Left ventricle myocardium inferior (tissue), 1 donor: Measurements from ENCODE around the gene MEG3. TPM values are rescaled to one million over a fixed set of nuclear protein-coding genes. Genes with fewer than 3 reads are reported as not detected.

ENCODE experiments used
- DNase-seq: peaks from one replicate; pipeline ENCODE4 v3.0.0-alpha.2; 2020
- H3K27ac ChIP-seq: fragments of 200-600 bp; replicated peaks from 2 replicates; pipeline ENCODE4 v1.8.0; 2021
- H3K27me3 ChIP-seq: fragments of 200-600 bp; 2 replicates; pipeline ENCODE4 v1.8.0; 2021; ENCODE audit warnings: low read depth
- H3K36me3 ChIP-seq: fragments of 200-600 bp; 2 replicates; pipeline ENCODE4 v1.8.0; 2021
- H3K4me1 ChIP-seq: fragments of 200-600 bp; 2 replicates; pipeline ENCODE4 v1.8.0; 2021
- H3K4me3 ChIP-seq: fragments of 200-600 bp; 2 replicates; pipeline ENCODE4 v1.8.0; 2021; ENCODE audit warnings: mild to moderate bottlenecking, moderate library complexity
- H3K9me3 ChIP-seq: fragments of 200-600 bp; replicated peaks from 2 replicates; pipeline ENCODE4 v1.8.0; 2021
- CTCF ChIP-seq: fragments of 200-600 bp; IDR thresholded peaks from 2 replicates; pipeline ENCODE4 v1.8.0; 2021; ENCODE audit warnings: antibody characterized with exemption, mild to moderate bottlenecking, borderline replicate concordance
- intact Hi-C: fragments of 100-400 bp; cut with micrococcal nuclease; formaldehyde crosslinking; loops from one replicate; pipeline ENCODE4 v1.11.0; 2022
- total RNA-seq: library from RNA; stranded (reverse); fragmentation: NEBNext Ultra II Directional; extraction: Animal tissue kit (Norgen Biotek cat#: 25700); gene quantifications from one replicate; pipeline ENCODE4 v1.2.1, GENCODE V29; 2021
- donor health status: DM: no; HTN: yes; CAD: no; lungs with severe emphysema.

Gene MEG3
- total RNA-seq, 1 donor from 2014 or later: 17.5 TPM

- H3K27me3 ChIP-seq: peaks cover 15% of the 10 kb centered on the region
- peak; percentile 6 for DNase-seq
- no peaks in the 10 kb centered on the region for H3K36me3 ChIP-seq
- intact Hi-C loops: no loop called here
- no peaks in the 10 kb centered on the region for H3K4me1 ChIP-seq
- TF ChIP-seq CTCF: no peak
- no peak overlapping the region for H3K4me3 ChIP-seq
- no peak overlapping the region for H3K27ac ChIP-seq
- H3K9me3 ChIP-seq: no peaks in the 10 kb centered on the region
These were observed 41.9 kb downstream of the MEG3 start for GRCh38 chr14:100867631-100868315.

GRCh38 chr14:100868621-100869370 is 42.9 kb downstream of the MEG3 start:
- Histone ChIP-seq H3K4me1 (no peaks in the 10 kb centered on the region), H3K9me3 (no peaks in the 10 kb centered on the region), H3K36me3 (no peaks in the 10 kb centered on the region), H3K27ac (no peak overlapping the region), H3K4me3 (no peak overlapping the region), H3K27me3 (peaks cover 10% of the 10 kb centered on the region)
- intact Hi-C loops: no loop called here
- no peak for TF ChIP-seq CTCF
- peak; percentile 8 for DNase-seq

GRCh38 chr14:100871234-100872186 is 45.6 kb downstream of the MEG3 start:
- H3K4me1 ChIP-seq: no peaks in the 10 kb centered on the region
- peak; percentile 6 for DNase-seq

GRCh38 chr14:100872259-100873095 is 46.6 kb downstream of the MEG3 start:
- peak; percentile 8 for DNase-seq
- no peak for TF ChIP-seq CTCF

More at GRCh38 chr14:100871234-100872186, 45.6 kb downstream of the MEG3 start:
- Histone ChIP-seq H3K9me3 (no peaks in the 10 kb centered on the region), H3K27me3 (peaks cover 33% of the 10 kb centered on the region), H3K4me3 (no peak overlapping the region), H3K27ac (no peak overlapping the region), H3K36me3 (no peaks in the 10 kb centered on the region)
- intact Hi-C loops: no loop called here
- TF ChIP-seq CTCF: no peak

More at GRCh38 chr14:100872259-100873095, 46.6 kb downstream of the MEG3 start:
- H3K4me3 ChIP-seq: no peak overlapping the region
- H3K36me3 ChIP-seq: no peaks in the 10 kb centered on the region
- H3K4me1 ChIP-seq: no peaks in the 10 kb centered on the region
- H3K27me3 ChIP-seq: peaks cover 39% of the 10 kb centered on the region
- intact Hi-C loops: no loop called here
- no peak overlapping the region for H3K27ac ChIP-seq
- no peaks in the 10 kb centered on the region for H3K9me3 ChIP-seq
